Cardiac muscle cell (in vitro differentiated cells and primary cell): Measurements from ENCODE around the gene ANO10. TPM values are rescaled to one million over a fixed set of nuclear protein-coding genes. Genes with fewer than 3 reads are reported as not detected.
A peak's percentile ranks its signal among the peaks of the same experiment; 100 is the strongest.

Experiments
- DNase-seq, 2 donors: peaks; one replicate each; pipeline versions ENCODE4 v3.0.0 to v3.0.0-alpha.2; 2010 to 2017; ENCODE audit warnings: low read depth in 1 of 2, low spot score in 1 of 2
- H3K27ac ChIP-seq: fragments of 200-600 bp; sonication (generic); 2 replicates; pipeline ENCODE4 v1.5.1; 2016
- H3K27me3 ChIP-seq: fragments of 200-600 bp; sonication (generic); 2 replicates; pipeline ENCODE4 v1.6.0; 2016; ENCODE audit warnings: control low read depth
- H3K36me3 ChIP-seq: fragments of 200-600 bp; sonication (generic); 2 replicates; pipeline ENCODE4 v1.5.1; 2016; ENCODE audit warnings: control low read depth
- H3K4me1 ChIP-seq: fragments of 200-600 bp; sonication (generic); 2 replicates; pipeline ENCODE4 v1.8.1; 2017; ENCODE audit warnings: low read depth, mild to moderate bottlenecking, mixed run types
- H3K4me3 ChIP-seq: fragments of 200-600 bp; sonication (generic); 2 replicates; pipeline ENCODE4 v1.5.1; 2016; ENCODE audit warnings: mild to moderate bottlenecking
- H3K9me3 ChIP-seq: fragments of 200-600 bp; sonication (generic); 2 replicates; pipeline ENCODE4 v1.5.1; 2017; ENCODE audit warnings: low read depth, mild to moderate bottlenecking, control low read depth
- CTCF ChIP-seq: IDR thresholded peaks from 2 replicates; pipeline ENCODE4 v1.5.1; 2012; ENCODE audit warnings: low read depth, mild to moderate bottlenecking, low read length
- polyA plus RNA-seq: library from polyadenylated mRNA; unstranded; fragments of >200 nt; fragmentation: Nextera tagmentation; extraction: Ambion mirVana; gene quantifications from 2 replicates; pipeline ENCODE4 v1.2.1, GENCODE V29; 2016
- total RNA-seq: library from RNA; depleted of rRNA; stranded (reverse); fragments of >200 nt; gene quantifications from 2 replicates; pipeline ENCODE4 v1.2.3, GENCODE V29; 2016

ANO10 gene
- total and polyA plus RNA-seq, 2 experiments from 2014 or later = 15.0 to 36.6 TPM

- Histone ChIP-seq H3K27me3 (no peaks in the 10 kb centered on the region), H3K4me3 (no peak overlapping the region), H3K9me3 (no peaks in the 10 kb centered on the region), H3K36me3 (no peaks in the 10 kb centered on the region), H3K27ac (peak overlapping the region; percentile 73), H3K4me1 (peaks cover 22% of the 10 kb centered on the region)
- peak; percentile 51 to 72 for DNase-seq
- TF ChIP-seq CTCF = no peak
Measured at GRCh38 chr3:43326891-43327581, 294.8 kb downstream of the ANO10 start.

- no peak for DNase-seq
- Histone ChIP-seq H3K36me3 (no peaks in the 10 kb centered on the region), H3K27ac (no peak overlapping the region), H3K9me3 (no peaks in the 10 kb centered on the region), H3K27me3 (no peaks in the 10 kb centered on the region), H3K4me1 (peaks cover 22% of the 10 kb centered on the region), H3K4me3 (no peak overlapping the region)
- no peak for TF ChIP-seq CTCF
Measured at GRCh38 chr3:43323541-43323940, 298.3 kb downstream of the ANO10 start.

- no peak for DNase-seq
- no peak for TF ChIP-seq CTCF
- Histone ChIP-seq H3K36me3 (no peaks in the 10 kb centered on the region), H3K9me3 (no peaks in the 10 kb centered on the region), H3K27me3 (no peaks in the 10 kb centered on the region), H3K27ac (no peak overlapping the region), H3K4me3 (no peak overlapping the region), H3K4me1 (no peaks in the 10 kb centered on the region)
Measured at GRCh38 chr3:43320288-43320687, 301.5 kb downstream of the ANO10 start.

GRCh38 chr3:43319794-43320193, 302.0 kb downstream of the ANO10 start:
- no peak for DNase-seq
- H3K27ac ChIP-seq = no peak overlapping the region
- no peaks in the 10 kb centered on the region for H3K36me3 ChIP-seq
- no peaks in the 10 kb centered on the region for H3K9me3 ChIP-seq
- no peaks in the 10 kb centered on the region for H3K27me3 ChIP-seq
- no peak for TF ChIP-seq CTCF
- no peak overlapping the region for H3K4me3 ChIP-seq
- H3K4me1 ChIP-seq = no peaks in the 10 kb centered on the region

GRCh38 chr3:43319376-43319775, 302.4 kb downstream of the ANO10 start:
- DNase-seq = peak in 1 of 2 donors; percentile 5
- Histone ChIP-seq H3K27me3 (no peaks in the 10 kb centered on the region), H3K4me3 (no peak overlapping the region), H3K27ac (no peak overlapping the region), H3K9me3 (no peaks in the 10 kb centered on the region), H3K4me1 (no peaks in the 10 kb centered on the region), H3K36me3 (no peaks in the 10 kb centered on the region)
- TF ChIP-seq CTCF = no peak
